NCI-H510A treated with DMSO at 0.1 percent for 48 hours (cell line): ENCODE measurements around the gene SAXO1.
"Not testable (repeated sequence)": the region's sequence is repeated elsewhere in the genome, so short reads cannot be mapped to it uniquely, and the experiment has no call there.

ENCODE experiments used
- DNase-seq: peaks from one replicate; lab custom pipeline; 2025; lab: John Stamatoyannopoulos, UW

Gene SAXO1

DNA sequence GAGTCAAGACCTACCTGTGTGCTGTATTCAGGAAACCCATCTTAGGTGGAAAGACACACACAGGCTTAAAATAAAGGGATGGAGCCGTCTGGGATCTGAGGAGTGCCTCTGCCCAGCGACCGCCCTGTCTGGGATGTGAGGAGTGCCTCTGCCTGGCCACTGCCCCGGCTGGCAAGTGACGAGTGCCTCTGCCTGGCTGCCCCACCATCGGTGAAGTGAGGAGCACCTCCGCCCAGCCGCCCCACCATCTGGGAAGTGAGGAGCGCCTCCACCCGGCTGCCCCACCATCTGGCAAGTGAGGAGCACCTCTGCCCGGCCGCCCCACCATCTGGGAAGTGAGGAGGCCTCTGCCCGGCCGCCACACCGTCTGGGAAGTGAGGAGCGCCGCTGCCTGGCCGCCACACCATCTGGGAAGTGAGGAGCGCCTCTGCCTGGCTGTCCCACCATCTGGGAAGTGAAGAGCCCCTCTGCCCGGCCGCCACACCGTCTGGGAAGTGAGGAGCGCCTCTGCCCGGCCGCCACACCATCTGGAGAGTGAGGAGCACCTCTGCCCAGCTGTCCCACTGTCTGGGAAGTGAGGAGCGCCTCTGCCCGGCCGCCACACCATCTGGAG lies 33.7 kb downstream of the SAXO1 start:
- DNase-seq: no peak

DNA sequence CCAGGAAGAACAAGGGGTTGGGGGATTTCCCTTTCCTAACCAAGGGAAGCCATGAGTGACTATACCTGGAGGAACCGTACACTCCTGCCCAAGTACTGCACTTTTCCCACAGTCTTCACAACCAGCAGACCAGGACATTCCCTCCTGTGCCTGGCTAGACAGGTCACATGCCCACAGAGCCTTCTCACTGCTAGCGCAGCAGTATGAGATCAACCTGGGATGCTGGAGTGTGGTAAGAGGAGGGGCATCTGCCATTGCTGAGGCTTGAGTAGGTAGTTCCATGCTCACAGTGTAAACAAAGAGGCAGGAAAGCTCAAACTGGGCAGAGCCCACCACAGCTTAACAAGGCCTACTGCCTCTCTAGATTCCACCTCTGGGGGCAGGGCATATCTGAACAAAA lies 35.9 kb downstream of the SAXO1 start:
- no peak for DNase-seq

DNA sequence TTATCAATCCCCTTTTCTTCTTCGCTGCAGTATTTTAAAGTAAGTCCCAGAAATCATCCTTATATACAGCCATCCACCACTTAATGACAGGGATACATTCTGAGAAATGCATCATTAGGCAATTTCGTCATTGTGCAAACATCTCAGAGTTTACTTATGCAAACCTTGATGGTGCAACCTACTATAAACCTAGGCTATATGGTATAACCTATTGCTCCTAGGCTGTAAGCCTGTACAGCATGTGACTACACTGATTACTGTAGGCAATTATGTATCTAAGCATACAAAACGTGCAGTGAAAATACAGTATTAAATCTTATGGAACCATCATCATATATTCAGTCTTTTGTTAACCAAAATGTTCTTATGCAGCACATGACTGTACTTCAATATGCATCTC lies 36.8 kb downstream of the SAXO1 start:
- no peak for DNase-seq

DNA sequence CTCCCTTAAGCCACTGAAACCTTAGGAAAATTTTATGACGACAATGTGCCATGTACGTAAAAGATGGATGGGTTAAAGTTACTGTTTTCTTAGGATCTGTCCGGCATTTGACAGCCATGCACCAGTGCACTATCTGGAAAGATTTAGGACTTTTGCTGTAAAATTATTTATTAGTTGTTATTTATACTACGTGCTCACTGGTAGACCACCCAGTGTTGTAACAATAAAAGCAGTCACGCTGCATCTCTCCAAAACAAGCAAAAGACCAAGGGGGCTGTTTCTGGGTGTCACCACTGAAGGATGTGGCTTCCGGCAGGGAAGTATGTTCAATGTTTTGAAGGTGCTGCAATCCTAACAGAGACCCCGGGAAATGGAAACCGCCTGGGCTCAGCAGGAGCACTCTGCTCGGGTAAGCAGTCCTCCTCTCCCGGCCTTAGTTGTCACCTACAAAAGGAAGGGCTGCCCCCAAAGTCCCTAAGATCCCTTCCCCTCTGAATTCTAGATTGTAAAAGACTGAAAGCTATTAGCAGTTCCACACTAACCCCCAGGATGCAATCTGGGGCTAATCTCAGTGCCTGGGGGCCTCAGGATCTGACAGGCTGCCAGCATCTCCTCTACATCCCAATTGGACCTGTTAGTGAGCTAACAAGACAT lies 38.6 kb downstream of the SAXO1 start:
- DNase-seq: no peak

DNA sequence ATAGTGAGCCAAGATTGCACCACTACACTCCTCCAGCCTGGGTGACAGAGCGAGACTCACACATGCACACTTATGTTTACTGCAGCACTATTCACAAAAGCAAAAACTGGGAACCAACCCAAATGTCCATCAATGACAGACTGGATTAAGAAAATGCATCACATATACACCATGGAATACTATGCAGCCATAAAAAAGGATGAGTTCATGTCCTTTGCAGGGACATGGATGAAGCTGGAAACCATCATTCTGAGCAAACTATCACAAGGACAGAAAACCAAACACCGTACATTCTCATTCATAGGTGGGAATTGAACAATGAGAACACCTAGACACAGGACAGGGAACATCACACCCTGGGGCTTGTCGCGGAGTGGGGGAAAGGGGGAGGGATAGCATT lies 41.8 kb downstream of the SAXO1 start:
- DNase-seq: not testable (repeated sequence)

DNA sequence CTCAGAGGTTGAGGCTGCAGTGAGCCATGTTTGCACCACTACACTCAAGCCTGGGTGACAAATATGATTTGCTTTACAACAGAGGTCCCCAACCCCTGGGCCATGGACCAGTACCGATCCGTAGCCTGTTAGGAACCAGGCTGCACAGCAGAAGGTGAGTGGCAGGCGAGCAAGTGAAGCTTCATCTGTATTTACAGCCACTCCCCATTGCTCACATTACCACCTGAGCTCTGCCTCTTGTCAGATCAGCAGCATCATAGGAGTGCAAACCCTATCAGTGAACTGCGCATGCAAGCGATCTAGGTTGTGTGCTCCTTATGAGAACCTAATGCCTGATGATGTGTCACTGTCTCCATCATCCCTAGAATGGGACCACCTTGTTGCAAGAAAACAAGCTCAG lies 42.5 kb downstream of the SAXO1 start:
- no peak for DNase-seq

DNA sequence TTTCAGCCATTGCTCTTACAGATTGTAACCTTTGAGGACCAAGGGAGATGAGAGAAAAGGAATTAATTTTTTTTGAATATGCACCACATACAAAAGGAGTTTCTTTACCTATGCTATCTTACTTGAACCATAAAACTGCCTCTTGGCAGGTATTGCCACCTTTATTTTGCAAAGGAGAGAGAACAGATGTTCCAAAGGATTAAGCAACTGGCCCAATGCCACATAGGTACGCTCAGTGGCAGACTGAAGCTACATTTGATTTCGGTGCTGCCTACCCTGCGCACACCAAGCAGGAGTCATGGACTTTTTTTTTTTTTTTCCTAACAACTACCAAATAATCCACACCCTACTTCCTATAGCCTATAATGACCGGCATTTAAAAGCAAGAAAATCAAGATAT lies 43.1 kb downstream of the SAXO1 start:
- DNase-seq: no peak

DNA sequence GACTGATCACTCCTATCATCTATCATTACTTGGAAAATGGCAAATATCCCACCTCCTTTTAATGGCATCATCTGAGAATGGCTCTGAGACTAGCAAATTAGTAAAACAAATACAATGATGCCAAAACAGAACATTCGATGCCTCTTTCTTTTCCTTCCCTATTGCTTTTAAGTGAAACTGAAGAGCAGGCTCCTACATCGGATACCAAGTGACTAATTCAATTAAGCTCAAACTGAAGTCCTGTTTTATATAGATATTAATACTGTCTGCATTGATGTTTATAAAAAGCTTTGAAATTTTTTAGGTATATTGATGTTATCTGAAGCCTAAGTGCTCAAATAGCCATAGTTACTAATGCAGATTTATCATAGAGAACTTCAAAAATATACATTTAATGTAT lies 43.9 kb downstream of the SAXO1 start:
- no peak for DNase-seq

DNA sequence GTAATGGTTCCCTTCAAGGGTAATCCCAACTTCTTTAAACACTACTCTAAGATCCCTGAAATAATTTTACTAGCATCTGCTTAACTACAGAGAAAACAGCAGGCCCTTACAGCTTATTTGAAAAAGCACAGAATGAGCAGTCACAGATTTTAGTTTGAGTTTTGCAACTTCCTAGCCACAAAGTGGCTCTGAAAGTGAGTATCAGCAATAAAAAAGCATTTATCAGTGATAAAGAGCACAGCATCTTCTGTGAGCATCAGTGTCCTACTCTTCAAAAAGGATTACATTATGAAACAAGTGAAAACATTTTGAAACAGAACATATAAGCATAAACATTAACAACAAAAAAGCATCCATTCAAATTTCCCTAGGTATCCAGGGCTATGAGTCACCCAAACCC lies 45.0 kb downstream of the SAXO1 start:
- no peak for DNase-seq

DNA sequence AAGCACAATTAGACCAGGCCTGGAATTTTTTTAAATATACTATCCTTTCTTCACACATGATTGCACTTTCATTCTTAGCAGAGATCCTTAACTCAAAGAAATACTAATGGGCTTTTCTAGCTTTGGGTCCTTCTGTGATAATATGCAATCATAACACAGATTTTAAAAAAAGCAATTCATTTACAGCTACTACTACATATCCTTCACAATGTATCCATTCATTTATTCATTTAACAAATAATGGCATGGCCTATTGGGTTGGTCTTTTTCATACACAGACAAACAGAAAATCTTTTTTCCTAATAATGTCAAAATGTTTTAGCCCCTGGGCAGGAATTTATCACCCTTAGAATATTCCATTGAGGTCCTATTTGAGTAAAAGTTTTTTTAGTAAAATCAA lies 47.0 kb downstream of the SAXO1 start:
- no peak for DNase-seq

DNA sequence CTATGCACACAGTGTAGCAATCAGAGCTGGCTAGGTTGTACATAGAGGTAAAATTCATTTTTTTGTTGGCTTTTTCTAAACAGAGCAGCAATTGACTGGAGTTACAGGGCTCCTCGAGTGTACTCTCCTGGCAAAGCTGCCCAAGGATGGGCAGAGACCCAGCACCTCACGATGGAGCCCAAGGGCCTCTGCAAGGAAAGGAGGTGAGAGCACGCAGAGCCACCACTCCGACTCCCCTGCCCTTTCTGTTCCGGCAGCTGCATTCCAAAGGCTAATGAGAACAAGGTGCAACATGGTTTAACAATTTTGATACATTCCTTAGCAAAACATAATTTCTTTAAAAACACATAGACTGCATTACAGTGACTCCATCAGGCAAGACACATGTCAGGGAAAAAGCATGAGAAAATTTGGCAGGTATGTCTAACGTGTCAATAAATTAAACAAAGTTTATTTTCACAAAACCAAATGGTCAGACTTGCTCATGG lies 47.5 kb downstream of the SAXO1 start:
- no peak for DNase-seq

DNA sequence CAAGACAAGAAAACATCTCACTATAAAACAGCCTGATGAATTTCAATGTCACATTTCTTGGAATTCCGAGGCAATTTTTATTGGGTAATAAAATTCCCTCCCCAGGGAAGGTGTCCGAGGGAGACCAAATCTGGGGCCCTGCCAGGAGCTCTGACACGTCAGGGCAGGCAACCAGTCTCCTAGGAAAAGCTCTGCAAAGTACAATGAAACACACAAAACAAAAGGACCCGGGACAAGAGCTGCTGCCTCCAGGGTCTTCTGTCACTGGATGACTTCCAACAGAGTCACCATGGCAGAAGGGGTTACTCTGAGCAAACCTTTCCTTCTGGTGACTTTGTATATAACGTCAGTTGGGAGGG lies 50.8 kb downstream of the SAXO1 start:
- no peak for DNase-seq

DNA sequence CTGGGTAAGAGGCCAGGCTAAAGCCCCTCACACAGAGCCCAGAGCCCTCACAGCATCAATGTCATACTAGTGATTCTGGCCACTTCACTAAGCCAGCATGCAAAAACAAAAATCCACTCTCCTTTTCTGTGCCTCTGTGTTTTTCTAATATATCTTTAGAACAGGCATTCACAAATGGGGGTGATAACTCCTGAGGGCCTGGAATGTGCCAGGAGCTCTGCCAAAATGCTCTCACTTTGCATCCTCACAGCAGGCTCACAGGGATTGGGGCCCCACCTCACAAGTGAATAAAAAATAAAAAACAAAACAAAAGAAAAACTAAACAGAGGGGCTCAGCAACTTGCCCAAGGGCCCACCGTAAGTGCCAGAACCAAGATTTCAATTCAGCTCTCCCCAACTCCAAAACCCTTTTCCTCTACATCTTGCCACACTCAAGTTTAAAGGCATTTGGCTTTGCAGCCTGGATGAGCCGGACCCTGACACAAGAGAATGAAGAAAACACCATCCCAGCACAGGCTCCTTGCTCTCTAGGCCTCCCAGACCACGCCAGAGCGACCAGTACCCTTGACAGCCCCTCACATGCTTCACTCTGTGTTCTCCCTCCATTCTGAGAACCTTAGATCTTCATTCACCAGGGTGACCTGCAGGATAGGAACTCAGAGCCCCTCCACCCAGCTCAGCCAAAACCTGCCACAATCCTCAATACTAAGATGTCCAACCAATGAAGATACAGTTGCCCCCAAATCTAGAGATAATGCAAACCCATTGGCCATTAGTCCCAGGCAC lies 51.3 kb downstream of the SAXO1 start:
- no peak for DNase-seq

DNA sequence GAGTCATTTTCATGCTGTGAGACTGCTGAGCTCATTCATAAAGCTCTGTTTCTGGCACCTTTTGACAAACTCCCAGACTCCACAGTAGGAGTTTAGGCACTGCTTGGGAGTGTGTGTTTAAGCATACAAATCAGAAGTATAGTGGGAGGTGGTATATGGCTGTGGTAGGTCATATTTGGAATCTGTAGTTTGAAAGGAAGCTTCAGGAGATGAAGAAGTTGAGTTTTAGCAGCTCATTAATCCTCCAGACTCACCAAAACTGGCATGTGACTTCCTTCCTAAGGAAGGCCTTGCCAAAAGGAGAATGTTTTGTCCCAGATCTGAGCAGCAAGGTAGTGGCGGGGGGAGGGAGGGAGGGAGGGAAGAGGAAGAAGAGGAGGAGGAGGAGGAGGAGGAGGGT lies 52.8 kb downstream of the SAXO1 start:
- DNase-seq: no peak

DNA sequence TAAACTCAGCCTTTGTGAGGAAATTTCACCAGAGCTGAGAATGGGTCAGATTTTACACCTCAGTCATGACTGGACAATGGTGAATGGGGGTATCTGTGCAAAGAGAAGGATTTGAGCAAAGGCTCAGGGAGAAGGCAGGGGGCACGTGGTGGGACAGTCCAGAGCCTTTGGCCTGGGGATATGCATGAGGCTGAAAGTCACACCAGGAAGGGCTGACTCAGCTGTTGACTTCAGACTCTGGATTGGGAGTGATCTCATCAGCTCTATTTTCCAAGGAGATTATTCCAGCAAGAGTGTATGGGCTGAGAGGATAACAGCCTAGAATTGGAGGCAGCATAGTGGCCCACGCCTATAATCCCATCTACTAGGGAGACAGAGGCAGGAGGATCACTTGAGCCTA lies 53.6 kb downstream of the SAXO1 start:
- DNase-seq: no peak

DNA sequence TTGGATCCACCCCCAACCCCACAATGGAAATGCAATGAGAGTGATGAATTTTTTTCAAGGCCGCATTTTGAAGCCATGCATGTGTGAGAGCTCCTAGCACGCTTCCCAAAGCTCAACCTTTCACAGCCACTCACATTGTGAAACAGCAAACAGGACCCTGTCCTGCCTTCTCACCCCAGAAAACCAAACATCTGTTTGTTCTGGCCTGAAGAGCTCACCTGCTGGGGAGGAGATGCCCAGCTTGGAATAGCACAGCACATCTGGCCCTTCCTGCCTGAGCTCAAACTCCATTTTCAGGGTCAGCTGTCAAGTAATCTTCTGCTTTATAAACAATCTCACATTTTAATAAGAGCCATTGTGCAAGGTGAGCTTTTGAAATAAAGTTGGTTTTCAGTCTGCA lies 54.8 kb downstream of the SAXO1 start:
- DNase-seq: no peak

DNA sequence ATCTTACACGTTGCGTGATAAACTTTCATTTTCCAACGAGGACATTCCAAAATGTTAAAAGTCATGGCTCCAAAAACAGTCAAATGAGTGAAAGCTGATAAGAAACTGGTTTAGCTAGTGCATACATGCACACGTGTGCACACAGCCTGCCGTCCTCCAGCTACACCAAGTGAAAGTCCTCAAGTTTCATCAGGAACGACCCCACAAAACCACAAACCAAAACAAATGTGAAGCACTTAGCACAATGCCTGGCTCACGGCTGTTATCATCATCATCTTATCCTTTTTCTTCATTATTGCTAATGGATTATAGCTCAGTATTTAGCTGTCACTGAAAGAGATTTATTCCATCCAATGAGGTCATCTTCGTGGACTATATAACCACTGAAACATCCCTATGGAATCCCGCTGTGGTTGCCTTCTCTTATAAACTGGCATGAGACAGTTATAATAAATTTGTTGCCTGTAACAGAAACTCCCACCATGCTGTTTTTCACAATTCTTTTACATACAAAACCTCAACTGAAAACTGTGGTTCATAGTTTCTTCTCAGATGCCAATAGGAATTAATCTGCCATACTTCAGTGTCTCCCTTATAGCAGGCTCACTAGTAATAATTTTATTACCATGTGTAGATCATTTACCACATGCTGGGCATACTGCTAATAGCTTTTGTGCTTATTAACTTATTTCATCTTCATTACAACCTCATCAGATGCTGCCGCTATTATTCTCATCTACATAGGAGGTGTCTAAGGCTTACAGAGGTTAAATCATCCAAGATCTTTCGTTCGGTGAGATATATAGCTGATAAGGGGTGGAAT lies 56.1 kb downstream of the SAXO1 start:
- no peak for DNase-seq

DNA sequence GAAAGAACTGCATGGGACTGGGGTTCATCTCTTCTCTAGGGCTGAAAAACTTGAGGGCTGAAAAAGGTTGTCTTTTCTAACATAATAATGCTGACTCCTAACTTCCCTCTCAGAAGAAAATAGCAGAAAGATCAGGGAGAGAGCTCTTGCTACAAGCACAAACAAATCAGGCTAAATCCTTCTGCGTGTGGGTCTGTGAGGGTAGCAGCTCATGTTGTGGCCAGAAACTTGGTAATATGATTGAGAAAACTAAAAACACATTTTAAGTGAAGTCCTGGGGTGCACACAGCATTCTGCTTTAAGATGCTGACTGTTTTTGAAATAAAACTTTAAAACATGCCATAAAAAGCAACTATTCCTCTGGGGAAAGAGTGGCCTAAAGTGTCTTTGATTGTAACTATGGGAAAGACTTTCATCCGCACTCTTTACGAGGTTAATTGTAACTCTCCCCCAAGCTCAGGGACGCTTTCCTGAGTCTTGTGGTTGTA lies 56.7 kb downstream of the SAXO1 start:
- no peak for DNase-seq

DNA sequence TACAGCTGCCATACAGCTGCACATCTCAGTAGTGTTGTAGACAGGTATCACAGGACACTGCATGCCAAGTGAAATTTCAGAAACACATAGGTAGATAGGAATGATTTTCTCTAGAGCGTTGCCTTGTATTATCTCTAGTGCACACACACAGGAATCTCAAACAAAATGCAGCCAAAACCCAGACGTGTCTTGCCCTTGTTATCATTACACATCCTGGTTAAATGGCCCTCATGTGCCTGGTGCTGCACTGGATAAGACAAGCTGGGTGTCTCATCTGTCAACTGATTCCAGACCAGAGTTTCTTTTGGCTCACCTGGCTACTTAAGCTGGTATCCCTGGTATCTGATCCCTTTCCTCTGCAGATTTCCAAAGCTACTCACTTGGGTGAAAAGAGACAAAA lies 59.7 kb downstream of the SAXO1 start:
- no peak for DNase-seq

DNA sequence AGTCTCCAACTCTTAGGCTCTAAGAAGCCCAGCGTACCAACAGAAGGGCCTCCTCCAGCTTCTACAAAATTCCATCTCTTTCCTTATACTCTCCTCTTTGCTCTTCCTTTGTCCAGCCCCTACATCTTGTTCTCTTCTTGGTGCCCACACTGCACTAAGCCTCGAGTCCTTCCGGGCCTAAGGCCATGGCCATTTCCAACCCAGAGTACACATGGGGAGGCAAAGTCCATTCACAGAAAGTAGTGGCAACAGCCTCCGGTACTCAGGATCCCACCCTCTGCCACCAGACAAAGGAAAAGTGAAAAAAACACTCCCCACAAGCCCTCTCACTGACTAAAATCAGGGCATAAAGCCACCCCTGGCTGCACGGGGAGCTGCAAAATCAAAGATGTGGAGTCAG lies 60.3 kb downstream of the SAXO1 start:
- DNase-seq: no peak

DNA sequence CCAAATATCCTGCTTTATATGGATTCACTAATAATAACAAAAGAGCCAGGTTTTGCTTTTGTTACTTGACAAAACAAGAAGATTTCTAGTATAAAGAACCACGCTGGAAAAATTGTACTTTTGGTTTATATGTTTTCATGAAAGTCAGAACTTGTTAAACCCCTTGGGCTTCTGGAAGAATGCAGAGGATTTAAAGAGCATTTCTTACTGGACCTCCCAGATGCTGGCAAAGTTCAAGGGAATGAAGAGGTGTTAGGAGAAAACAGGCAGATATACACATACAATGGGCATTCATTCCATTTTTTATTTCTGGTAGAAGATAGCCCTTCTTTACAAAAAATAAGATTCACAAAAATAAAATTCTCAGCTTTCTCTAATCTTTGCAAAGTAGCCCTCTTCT lies 61.1 kb downstream of the SAXO1 start:
- DNase-seq: no peak

DNA sequence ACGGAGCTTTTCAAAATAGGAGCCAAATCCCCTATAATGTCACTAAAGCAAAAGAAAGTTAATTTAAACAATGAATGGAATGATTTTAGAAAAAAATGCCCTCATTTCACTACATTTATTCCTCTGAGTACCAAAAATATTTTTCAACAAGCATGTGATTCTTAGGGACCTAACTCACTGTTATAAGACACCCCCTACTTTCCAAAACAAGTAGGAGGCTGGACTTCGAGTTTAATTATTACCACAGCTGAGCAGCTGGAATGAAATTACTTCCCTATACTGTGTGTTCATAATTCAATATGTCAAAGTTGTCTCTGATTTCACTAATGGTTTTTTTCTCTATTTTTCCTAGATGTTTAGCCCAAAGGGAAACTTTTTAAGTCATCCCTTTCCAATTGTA lies 61.6 kb downstream of the SAXO1 start:
- DNase-seq: no peak
